HG03378 (cell line): ENCODE data around the gene MEG3.
"Not testable (repeated sequence)": the region's sequence is repeated elsewhere in the genome, so short reads cannot be mapped to it uniquely, and the experiment has no call there.

Source experiments
- ATAC-seq: cut with Tn5 transposase; IDR thresholded peaks from one replicate; pipeline ENCODE4 v1.9.1; 2021; ENCODE audit warnings: mild to moderate bottlenecking, moderate library complexity; ENCODE audit not compliant: unreplicated experiment

MEG3 gene

DNA sequence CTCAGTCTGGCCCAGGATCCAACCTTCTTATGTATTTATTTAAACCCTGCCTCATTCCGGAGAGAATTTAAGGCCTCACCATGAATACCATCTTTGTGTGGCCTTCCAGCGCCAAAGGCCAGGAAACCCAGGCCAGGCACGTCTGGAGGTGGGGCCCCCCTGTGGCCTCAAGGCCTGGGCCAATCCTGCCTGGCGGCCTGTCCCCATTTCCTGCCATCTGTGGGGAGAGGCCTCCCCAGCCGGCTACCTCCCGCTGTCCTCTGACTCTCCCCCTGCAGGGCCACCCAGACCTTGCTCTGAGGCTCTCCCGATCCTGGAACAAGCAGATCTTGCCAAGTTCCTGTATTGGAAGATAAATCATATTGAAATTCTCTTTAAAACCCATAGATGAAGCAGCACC, 37.4 kb upstream of the MEG3 start:
- ATAC-seq, result no peak

DNA sequence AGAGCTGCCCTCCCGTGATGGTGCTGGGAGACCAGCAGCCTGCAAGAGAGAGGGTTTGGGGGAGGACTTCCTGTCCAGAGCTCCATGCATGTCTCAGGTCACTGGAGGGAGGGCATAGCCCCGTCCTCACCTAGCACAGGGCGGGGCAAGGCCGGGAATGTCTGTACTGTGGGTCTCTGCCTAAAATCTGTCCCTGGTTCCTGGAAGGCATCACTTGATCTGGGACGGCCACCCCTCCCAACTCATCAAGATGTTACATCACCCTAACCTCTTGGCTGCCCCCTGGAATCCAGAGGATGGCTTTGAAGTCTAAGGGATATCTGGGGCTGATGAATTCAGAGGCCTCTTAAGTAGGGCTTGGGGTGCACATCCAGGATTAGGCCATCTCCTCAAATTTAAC, 37.0 kb upstream of the MEG3 start:
- no peak for ATAC-seq

DNA sequence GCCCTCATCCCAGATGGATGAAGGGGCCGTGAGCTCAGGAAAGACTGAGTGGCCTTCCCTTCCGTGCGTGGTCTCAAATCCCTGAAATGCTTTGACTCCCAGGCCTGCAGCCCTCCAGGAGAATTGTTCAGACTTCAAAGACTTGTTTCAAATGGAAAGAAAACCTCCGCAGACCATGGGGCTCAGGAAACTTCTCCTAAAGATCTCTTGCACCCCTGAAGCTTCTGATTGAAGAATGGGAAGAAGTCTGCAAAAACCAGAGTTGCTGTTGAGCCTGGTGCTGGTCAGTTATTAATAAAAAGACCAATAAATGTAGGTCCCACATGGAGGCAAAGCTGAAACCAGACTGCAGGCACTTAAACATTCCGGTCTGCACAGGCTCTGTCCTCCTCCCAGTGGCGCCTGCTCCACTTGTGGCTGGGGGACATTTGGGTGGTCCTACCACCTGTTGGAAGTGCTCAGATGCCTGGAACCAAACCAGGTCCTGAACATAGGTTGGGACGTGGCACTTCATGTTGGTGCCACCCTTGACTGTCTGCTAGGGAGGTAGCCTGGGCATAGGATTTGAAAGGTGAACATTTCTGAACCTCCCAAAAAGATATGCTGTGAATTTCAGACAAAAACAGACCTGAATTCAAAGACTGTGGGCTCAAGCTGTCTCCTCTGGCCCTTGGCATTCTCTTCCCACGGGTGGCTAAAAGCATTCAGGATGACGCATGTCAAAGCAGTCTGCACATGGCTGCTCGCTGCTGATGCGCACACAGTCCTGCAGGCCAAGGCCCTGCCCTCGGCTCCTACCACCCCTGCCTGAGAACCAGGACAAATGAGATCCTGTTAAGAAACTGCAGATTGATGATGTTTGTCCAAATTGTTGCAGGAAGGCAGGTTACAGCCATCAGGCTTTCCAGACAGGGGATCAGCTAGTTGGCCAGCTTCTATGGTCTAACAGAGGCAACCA, 36.2 kb upstream of the MEG3 start:
- ATAC-seq, result no peak

DNA sequence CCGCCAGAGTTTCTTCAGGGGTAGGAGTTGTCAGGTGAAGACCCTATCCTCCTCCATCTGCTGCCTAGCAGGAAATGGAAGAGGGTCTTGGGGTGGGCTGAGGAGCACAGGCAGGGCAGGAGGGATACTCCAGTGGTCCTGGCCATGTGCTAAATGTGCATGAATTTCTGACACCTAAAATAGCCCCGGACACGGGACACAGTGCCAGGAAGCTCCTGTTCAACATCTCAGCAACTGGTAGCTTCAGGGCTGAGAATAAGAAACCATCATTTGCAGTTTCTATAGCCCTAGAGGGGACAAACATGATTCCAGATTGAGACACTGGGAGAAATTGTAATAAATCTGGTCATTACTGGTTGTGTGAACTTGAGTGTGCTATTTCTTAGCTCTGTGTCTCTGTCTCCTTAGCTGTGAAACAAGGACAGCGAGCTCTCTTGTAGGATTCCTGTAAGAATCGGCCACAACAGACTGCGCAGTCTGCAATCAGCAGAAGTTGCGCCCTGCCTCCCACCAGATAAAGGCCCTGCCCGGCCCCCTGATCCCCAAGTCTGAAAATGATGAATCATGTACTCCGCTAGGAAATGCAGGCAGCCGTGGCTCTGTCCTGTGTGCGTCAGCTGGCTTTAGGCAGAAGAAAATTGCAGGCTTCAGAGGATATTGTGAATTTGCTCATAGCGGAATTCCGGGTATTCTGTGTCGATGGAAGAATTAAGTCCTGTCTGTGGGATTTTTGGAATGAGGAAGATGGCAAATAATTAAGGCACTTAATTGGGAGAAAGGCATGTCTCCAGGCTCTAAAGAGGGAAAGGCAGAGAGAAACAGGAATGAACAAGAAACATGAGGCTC, 35.2 kb upstream of the MEG3 start:
- ATAC-seq, result no peak

DNA sequence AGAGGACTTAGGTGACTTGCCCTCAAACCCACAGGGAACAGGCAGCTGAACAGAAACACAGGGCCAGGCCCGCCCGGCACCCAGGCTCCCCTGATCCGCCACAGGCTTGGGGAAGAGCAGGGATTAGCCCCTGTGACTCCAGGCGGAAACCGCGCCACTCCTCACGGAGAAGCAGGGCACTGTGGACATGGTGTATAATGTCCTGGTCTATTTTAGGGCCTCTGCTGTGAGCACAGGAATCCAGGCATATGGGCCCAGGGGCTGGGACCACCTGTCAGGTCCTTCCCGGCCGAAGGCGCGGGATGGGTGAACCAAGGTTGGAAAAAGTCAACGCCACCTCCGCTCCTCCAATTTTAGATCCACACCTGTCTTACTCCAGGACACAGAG, 34.6 kb upstream of the MEG3 start:
- ATAC-seq, result no peak

DNA sequence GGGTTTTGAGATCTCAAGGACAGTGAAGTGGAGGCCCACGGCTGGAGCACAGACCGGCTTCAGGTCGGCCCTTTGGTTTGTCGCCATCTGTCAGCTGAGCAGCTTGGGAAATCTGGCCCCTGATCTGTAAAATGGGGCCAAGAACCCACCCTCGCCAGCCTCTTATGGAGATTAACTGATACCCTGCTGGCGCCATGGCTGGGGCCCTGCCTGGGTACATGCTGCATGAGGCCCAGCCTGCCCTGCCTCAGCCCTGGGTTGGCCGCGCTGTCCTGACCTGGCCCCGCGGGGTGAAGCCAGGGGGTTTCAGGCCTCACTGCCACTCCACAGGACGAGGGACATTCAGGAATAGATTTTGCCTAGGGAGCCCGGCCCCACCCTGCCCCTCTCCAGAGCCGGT, 33.9 kb upstream of the MEG3 start:
- ATAC-seq, result no peak

DNA sequence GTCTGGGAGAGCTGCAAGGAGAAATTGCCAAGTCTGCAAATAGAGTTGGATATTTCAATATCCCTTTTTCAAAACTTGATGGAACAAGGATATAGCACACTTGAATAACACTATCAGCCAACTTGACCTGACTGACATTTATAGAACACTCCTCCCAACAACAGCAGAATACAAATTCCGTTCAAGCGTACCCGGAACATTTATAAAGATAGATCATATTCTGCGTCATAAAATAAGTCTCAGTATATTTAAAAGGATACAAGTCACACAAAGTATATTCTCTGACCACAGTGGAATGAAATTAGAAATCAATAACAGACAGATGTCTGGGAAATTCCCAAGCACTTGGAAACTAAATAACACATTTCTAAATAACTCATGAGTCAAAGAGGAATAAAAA, 29.0 kb upstream of the MEG3 start:
- no peak for ATAC-seq

DNA sequence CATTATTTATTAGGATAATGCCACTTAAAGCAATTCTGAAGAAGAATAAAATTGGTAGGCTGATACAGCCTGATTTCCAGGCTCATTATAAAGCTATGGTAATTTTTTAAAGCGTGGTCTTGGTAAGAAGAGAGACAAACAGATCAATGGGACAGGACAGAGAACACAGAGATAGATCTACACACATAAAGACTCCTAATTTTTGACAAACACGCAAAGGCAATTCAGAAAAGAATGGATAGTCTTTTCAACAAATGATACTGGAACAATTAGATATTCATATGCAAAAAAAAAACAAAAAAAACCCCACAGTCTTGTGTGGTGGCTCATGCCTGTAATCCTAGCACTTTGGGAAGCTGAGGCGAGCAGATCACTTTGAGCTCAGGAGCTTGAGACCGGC, 25.9 kb upstream of the MEG3 start:
- no peak for ATAC-seq

DNA sequence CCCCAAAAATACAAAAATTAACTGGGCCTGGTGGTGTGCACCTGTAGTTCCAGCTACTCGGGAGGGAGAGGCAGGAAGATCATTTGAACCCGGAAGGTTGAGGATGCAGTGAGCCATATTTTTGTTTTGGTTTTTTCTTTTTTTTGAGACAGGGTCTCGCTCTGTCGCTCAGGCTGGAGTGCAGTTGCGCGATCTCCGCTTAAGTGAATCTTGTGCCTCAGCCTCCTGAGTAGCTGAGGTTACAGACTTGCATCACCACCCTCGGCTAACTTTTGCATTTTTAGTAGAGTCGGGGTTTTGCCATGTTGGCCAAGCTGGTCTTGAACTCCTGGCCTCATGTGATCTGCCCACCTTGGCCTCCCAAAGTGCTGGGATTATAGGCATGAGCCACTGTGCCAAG, 24.5 kb upstream of the MEG3 start:
- not testable (repeated sequence) for ATAC-seq

DNA sequence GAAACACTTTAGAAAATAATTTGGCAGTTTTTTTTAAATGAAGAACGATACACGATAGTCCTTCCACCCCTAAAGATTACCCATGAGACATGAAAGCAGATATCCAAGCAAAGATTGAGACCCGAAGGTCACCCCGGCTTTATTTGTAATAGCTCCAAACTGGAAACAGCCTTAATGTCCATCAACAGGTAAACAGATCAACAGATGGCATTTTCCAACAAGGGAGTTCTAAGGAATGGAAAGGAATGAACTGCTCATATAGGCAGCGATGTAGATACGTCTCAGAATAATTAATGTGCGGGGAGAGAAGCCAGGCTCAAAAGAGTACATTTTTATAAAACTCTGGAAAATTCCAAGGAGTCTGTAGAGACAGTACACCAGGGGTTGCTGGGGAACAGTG, 23.7 kb upstream of the MEG3 start:
- ATAC-seq, result no peak

DNA sequence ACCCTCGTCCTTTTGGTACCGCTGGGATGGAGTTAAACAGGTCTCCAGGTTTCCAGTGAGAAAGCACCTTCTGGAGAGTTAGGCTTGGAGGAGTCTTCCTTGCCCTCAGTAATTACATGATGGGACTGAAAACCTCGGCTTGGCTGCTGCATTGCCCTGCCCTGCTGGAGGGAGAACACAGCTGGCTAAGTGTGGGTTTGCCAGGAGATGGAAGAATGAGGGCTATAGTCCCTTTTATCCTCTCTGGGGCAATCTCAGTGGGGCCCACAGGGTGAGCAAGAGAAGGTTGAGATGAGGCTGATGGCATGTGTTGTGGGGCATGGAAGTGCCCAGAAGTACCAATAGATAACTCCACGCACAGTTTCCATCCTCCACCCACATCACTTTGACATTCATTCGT, 23.2 kb upstream of the MEG3 start:
- no peak for ATAC-seq

DNA sequence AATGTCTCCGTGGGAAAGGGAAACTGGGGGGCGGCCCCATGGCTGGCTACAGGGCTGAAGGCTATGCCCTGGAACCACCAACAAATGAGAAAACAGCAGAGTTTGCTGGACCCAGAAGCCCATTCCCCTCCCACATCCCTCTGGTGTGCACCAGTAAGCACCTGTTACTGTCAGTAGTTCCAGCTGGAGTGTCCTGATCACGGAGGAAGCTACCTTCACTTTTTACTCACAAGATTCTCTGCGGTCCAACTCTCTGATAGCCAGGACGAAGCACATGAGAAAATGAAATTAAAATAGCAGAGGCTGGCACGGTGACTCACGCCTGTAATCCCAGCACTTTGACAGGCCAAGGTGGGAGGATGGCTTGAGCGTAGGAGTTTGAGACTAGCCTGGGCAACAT, 22.7 kb upstream of the MEG3 start:
- ATAC-seq, result no peak

DNA sequence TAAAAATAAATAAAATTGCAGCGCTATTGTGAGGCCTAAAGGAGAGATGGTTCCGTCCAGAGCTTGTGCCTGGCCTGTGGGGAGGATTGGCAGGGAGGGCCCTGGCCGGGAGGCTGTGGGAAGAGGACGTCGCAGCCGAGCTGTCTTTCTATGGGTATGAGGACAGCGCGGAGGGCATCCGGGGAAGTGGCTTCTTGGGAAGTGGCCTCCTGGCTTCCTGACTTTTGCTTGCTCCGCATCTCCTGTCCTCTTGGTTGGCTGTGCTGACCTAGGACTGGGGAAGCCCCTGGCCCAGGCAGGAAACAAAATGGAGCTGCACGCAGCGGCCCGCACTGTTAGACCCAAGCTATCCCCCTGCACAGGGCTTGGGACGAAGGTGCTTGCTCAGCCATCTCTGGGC, 22.2 kb upstream of the MEG3 start:
- ATAC-seq, result no peak

DNA sequence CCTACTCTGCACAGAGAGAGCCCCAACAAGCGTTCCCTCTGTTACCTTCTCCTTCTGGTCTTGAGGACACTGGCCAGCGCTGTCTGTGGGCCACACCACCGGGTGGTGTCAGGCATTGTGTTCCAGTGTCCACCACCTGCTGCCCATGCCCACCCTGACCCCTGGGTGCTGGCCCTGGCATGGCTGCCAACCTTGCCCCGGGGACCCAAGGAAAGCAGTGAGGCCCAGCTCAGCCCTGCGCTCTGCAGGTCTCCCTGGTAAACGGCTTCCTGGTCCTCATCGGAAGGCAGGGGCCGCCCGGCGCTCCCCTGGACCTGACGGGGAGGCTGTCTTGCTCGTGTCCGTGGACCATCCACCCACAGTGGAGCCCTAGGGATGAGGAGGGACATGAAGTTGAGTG, 21.8 kb upstream of the MEG3 start:
- ATAC-seq, result no peak

DNA sequence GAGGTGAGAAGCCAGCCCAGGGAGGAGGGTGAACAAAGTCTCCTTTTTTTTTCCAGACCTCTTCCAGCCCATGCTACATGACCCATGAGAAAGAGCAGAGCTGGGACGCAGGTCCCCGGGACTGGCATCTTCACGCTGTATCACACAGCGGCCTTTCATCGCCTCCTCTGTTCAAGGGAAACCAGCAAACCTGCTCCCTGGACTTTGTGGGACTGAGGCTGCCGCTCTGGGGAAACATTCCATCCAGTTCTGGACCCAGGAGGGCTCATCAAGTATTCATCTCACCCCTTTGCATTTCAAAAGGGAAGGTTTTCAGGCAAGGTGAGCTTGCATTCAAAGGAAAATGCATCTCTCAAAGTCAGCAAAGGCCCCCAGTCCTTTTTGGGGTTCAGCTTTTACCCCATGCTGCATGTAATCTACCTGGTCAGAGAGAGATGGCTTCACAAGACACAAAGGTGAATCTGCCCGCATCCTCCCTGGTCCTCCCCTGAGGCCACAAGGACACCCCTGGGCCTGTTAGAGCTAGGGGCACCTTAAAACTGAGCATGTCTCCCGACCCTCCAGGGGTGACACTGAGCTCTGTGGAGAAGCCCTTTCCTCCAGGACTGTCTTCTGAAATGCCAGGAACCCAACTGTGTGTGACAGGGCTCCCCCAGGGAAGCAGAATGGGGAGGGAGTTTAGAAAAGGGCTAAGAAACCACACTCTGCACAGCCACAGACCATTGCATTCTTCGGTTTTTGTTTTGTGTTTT, 21.2 kb upstream of the MEG3 start:
- ATAC-seq, result no peak

DNA sequence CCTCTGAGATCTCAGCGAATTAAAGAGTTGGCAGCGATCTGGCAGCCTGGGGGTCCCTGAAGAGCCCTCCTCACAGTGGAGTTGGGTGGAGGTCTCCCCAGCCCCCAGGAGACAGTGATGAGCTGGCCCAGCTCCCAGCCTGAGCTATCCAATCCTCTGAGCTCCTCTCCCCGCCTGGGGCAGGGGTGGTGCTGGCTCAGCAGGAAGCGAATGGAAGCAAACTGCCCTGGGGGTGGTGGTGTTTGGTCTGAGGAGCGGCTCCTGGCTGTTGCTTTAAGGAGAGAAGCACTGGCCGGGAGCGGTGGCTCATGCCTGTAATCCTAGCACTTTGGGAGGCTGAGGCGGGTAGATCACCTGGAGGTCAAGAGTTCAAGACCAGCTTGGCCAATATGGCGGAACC, 19.5 kb upstream of the MEG3 start:
- ATAC-seq, result no peak

DNA sequence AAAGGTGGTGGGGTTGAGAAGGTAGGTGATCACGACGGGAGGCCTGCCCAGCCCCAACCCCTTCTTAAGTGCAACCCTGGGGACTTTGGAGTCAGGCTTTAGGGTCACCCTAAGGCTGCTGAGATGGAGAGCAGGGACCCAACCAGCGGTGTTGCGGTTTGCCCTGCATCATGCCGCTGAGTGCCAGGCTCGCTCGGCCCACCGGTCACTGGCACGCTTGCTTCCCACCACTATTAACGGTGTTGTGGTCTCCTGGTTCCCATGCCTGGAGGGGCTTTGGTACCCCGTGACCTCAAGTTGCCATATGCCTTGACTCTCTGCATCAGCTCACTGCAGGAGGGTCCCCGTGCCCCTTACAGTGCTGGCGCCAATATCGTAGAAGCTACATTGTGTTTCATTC, 18.4 kb upstream of the MEG3 start:
- ATAC-seq, result no peak

DNA sequence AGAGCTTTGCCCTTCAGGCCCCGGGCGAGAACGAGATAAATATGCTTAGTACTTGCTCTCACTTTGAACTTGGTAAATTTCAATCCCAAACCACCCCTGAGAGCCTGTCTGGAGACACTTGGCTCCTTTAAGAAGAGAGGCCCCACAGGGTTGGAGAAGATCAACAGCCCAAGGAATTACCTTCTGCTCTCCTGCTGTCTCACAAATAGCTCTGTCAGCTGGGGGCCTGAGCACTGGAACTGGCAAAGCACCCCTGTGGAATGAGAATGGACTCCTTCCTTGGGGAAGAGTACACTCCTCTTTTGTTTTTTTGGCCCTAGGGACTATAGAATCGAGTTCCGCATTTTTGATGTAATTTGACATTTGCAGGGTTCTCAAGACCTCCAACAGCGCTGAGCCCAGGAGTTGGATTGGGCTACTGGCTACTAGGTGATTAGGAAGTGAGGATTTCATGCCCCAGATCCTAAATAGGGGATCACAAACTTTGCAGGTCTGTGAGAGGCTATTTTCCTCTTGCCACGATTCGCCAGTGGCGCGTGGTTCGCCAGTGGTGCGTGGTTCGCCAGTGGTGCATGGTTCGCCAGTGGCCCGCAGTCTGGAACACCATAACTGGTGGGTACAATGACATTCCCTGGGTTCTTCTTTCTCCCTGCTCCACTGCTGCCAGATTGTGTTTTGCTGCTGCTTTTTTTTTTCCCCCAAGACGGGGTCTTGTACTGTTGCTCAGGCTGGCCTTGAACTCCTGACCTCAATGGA, 17.8 kb upstream of the MEG3 start:
- ATAC-seq, result no peak

DNA sequence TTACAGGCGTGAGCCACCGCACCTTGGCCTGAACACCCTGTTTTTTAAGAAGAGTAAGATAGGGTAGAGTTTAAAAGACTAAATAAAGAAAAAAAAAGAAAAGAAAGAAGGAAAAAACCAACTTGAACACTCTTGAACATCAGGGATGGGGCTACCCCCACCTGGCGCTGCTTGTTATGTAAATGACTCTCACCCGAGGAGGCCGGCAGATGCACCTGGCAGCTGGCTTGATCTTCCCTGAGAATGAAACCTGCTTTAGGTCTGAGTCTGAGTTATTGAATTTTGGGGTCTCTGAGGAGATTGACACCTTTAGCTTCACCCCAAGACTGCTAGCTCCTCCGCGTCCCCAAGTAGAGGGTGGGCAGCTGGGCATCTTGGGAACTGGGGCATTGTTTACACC, 15.5 kb upstream of the MEG3 start:
- no peak for ATAC-seq

DNA sequence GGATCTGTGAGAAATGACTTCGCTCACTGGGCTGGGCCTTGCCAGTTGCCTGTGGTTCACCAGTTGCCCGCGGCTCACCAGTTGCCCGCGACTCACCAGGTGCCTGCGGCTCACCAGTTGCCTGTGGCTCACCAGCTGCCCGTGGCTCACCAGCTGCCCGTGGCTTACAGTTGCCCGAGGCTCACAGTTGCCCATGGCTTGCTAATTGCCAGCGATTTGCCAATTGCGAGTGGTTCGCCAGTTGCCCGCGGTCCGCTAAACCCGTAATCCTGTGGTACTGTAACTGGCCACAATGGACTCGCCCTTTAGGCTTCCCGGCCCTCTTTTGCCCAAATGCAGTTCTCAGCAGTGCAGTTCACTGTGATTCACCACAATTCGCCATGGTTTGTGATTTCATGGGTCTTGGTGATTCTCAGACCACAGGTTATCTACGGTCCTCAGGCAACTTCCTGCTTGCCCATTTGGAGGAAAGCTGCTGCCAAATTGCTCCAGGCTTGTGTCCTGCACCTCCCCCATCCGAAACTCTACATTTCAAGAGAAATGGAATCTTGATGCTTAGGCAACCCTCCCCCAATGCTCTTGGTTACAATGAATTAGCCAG, 15.0 kb upstream of the MEG3 start:
- ATAC-seq, result no peak
